ENCODE measurements around the gene CDH23. TPM values are rescaled to one million over a fixed set of nuclear protein-coding genes. Genes with fewer than 3 reads are reported as not detected.

CDH23 gene
- total and polyA plus RNA-seq, 2 experiments from 2014 or later, result 0.08 TPM; not detected in 1

- H3F3A ChIP-seq (ENCODE audit: insufficient read depth), result no peaks in the 10 kb centered on the region
- no peaks in the 10 kb centered on the region for H3K79me2 ChIP-seq (ENCODE audit: insufficient read depth)
- in situ Hi-C loops (cut with MboI), result no loop called here
- TF ChIP-seq EZH2 (IDR thresholded peaks at IDR 0.05; ENCODE audit: insufficient read depth, poor library complexity, severe bottlenecking) (no peak), EZH2phosphoT487 (IDR thresholded peaks at IDR 0.05; ENCODE audit: insufficient read depth, low read depth) (no peak)
- H3K9me3 ChIP-seq (ENCODE audit: low read depth), result no peaks in the 10 kb centered on the region
- no peaks in the 10 kb centered on the region for H3K36me3 ChIP-seq (ENCODE audit: low read depth)
- no peak overlapping the region for H3K4me3 ChIP-seq
- H3K9me2 ChIP-seq (ENCODE audit: insufficient read depth), result no peaks in the 10 kb centered on the region
- no peak overlapping the region for H3K9ac ChIP-seq
- H3K4me1 ChIP-seq (ENCODE audit: insufficient read depth), result no peaks in the 10 kb centered on the region
- DNase-seq, result no peak
- no peak overlapping the region for H3K27ac ChIP-seq
- WGBS, 2 experiments (ENCODE audit: low coverage in 1 of 2, low lambda C conversion rate in 2 of 2, missing lambda C conversion rate in 2 of 2), result 50 to 51% methylated on average over 11 of the region's 11 CpGs
- no peaks in the 10 kb centered on the region; the same call in none of the 2 replicates for H3K27me3 ChIP-seq (replicated peaks; ENCODE audit: insufficient read depth)
- H2AFZ ChIP-seq, result no peak overlapping the region
- H4K20me1 ChIP-seq (ENCODE audit: insufficient read depth), result no peaks in the 10 kb centered on the region
- H3K4me2 ChIP-seq (ENCODE audit: unreplicated experiment), result no peak overlapping the region
Observed at GRCh38 chr10:71701496-71702132, 304.9 kb downstream of the CDH23 start.

- no peaks in the 10 kb centered on the region for H4K20me1 ChIP-seq (ENCODE audit: insufficient read depth)
- H3K27ac ChIP-seq, result no peak overlapping the region
- H3K4me3 ChIP-seq, result no peak overlapping the region
- no peaks in the 10 kb centered on the region; the same call in none of the 2 replicates for H3K27me3 ChIP-seq (replicated peaks; ENCODE audit: insufficient read depth)
- 79% methylated on average over 7 to 11 of the region's 11 CpGs for WGBS, 2 experiments (ENCODE audit: low coverage in 1 of 2, low lambda C conversion rate in 2 of 2, missing lambda C conversion rate in 2 of 2)
- no peaks in the 10 kb centered on the region for H3K9me2 ChIP-seq (ENCODE audit: insufficient read depth)
- no peaks in the 10 kb centered on the region for H3K36me3 ChIP-seq (ENCODE audit: low read depth)
- no peaks in the 10 kb centered on the region for H3K9me3 ChIP-seq (ENCODE audit: low read depth)
- TF ChIP-seq EZH2 (IDR thresholded peaks at IDR 0.05; ENCODE audit: insufficient read depth, poor library complexity, severe bottlenecking) (no peak), EZH2phosphoT487 (IDR thresholded peaks at IDR 0.05; ENCODE audit: insufficient read depth, low read depth) (no peak)
- no peaks in the 10 kb centered on the region for H3F3A ChIP-seq (ENCODE audit: insufficient read depth)
- no peak for DNase-seq
- no peaks in the 10 kb centered on the region for H3K4me1 ChIP-seq (ENCODE audit: insufficient read depth)
- H2AFZ ChIP-seq, result no peak overlapping the region
- no peaks in the 10 kb centered on the region for H3K79me2 ChIP-seq (ENCODE audit: insufficient read depth)
- H3K4me2 ChIP-seq (ENCODE audit: unreplicated experiment), result no peak overlapping the region
- no peak overlapping the region for H3K9ac ChIP-seq
- in situ Hi-C loops (cut with MboI), result no loop called here
Observed at GRCh38 chr10:71703577-71703976, 306.9 kb downstream of the CDH23 start.

GRCh38 chr10:71704816-71705215 lies 308.1 kb downstream of the CDH23 start:
- Histone ChIP-seq H3K79me2 (ENCODE audit: insufficient read depth) (no peaks in the 10 kb centered on the region), H3K4me3 (no peak overlapping the region), H3K4me1 (ENCODE audit: insufficient read depth) (no peaks in the 10 kb centered on the region), H3K9me2 (ENCODE audit: insufficient read depth) (no peaks in the 10 kb centered on the region), H3K27ac (no peak overlapping the region), H3K27me3 (replicated peaks; ENCODE audit: insufficient read depth) (no peaks in the 10 kb centered on the region; the same call in 1 of the 2 replicates), H2AFZ (no peak overlapping the region), H3F3A (ENCODE audit: insufficient read depth) (no peaks in the 10 kb centered on the region), H3K4me2 (ENCODE audit: unreplicated experiment) (no peak overlapping the region), H3K9me3 (ENCODE audit: low read depth) (no peaks in the 10 kb centered on the region), H3K36me3 (ENCODE audit: low read depth) (no peaks in the 10 kb centered on the region), H3K9ac (no peak overlapping the region), H4K20me1 (ENCODE audit: insufficient read depth) (no peaks in the 10 kb centered on the region)
- DNase-seq, result no peak
- WGBS, 2 experiments (ENCODE audit: low coverage in 1 of 2, low lambda C conversion rate in 2 of 2, missing lambda C conversion rate in 2 of 2), result 79 to 86% methylated on average over 12 to 18 of the region's 18 CpGs
- in situ Hi-C loops (cut with MboI), result no loop called here
- TF ChIP-seq EZH2phosphoT487 (IDR thresholded peaks at IDR 0.05; ENCODE audit: insufficient read depth, low read depth) (no peak), EZH2 (IDR thresholded peaks at IDR 0.05; ENCODE audit: insufficient read depth, poor library complexity, severe bottlenecking) (no peak)

GRCh38 chr10:71705582-71705981 lies 308.9 kb downstream of the CDH23 start:
- Histone ChIP-seq H3K27ac (no peak overlapping the region), H4K20me1 (ENCODE audit: insufficient read depth) (no peaks in the 10 kb centered on the region), H3K4me2 (ENCODE audit: unreplicated experiment) (no peak overlapping the region), H2AFZ (no peak overlapping the region), H3K27me3 (replicated peaks; ENCODE audit: insufficient read depth) (no peaks in the 10 kb centered on the region; the same call in 1 of the 2 replicates), H3K9me2 (ENCODE audit: insufficient read depth) (no peaks in the 10 kb centered on the region), H3K4me1 (ENCODE audit: insufficient read depth) (no peaks in the 10 kb centered on the region), H3K9ac (no peak overlapping the region), H3F3A (ENCODE audit: insufficient read depth) (no peaks in the 10 kb centered on the region), H3K4me3 (no peak overlapping the region), H3K79me2 (ENCODE audit: insufficient read depth) (no peaks in the 10 kb centered on the region), H3K9me3 (ENCODE audit: low read depth) (no peaks in the 10 kb centered on the region), H3K36me3 (ENCODE audit: low read depth) (no peaks in the 10 kb centered on the region)
- peak; percentile 8 for DNase-seq
- TF ChIP-seq EZH2phosphoT487 (IDR thresholded peaks at IDR 0.05; ENCODE audit: insufficient read depth, low read depth), result no peak
- TF ChIP-seq EZH2 (IDR thresholded peaks at IDR 0.05; ENCODE audit: insufficient read depth, poor library complexity, severe bottlenecking), result no peak
- in situ Hi-C loops (cut with MboI), result no loop called here
- 61 to 73% methylated on average over 2 of the region's 2 CpGs for WGBS, 2 experiments (ENCODE audit: low coverage in 1 of 2, low lambda C conversion rate in 2 of 2, missing lambda C conversion rate in 2 of 2)

Data from GM23248 (cell line).